Measurements from ENCODE around the gene EPOP. TPM values are rescaled to one million over a fixed set of nuclear protein-coding genes. Genes with fewer than 3 reads are reported as not detected.

EPOP gene
- total and polyA plus RNA-seq, 2 of the 8 experiments (the other 6 are each of a cell fraction or from before 2014, with no cell fraction given): 1.5 to 3.3 TPM

DNA sequence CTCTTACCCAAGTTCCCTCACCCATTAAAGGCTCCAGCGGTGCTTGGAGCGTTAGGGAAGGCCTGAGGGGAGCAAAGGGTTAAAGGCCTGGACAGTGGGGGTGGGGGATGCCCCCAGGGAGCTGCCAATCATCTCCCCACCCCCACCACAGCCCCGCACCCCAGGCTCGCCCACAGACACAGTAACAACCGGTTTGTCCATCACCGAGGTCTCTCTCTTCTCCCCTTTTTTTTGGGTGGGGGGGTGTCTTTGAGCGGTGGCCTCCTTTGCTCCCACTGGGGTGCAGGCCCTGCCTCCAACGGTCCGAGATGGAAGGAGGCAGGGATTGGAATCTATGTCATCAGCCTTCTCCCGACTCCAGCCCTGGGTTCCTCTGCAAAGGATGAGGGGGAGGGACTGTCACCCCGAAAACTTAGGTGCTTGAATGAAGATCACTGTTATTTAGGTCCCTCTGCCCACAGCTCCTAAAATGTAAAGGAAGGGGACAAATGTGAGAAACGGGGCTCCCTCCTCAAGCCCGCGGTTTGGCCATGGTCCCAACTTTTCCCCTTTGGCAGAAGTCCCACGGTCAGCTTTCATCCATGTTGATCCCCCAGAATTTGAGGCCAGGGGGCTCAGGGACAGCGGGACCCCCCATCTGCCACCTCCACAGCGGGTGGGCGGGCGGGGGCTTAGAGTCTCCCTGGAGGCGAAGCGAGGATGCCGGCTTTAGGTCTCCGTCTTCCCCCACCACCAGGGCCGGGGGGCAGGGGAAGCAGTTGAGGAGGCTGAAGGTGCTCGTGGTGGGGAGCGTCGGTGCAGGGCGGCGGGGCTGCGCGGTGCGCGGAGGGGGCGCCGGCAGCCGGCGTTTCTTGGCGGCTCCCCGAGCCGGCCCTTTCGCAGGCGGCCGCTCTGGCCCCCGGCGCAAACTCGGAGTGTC lies 1.7 kb downstream of the EPOP start:
- Histone ChIP-seq H3K4me1 (replicated peaks in 1 of 4; ENCODE audit: control insufficient read depth in 3 of 4, insufficient read depth in 4 of 4, low read length in 3 of 4) (peaks cover 4 to 43% (median 20%) of the 10 kb centered on the region in 4 experiments), H4K20me1 (replicated peaks in 1 of 2; ENCODE audit: control insufficient read depth in 1 of 2, insufficient read depth in 2 of 2, low read length in 2 of 2) (peaks cover 0 to 10% of the 10 kb centered on the region in 2 experiments), H3K23me2 (ENCODE audit: low read depth, low read length) (peaks cover 11% of the 10 kb centered on the region), H4K5ac (ENCODE audit: insufficient read length, low read depth, low read length) (no peak overlapping the region), H3K56ac (replicated peaks; ENCODE audit: insufficient read length, low read depth, low read length) (no peak overlapping the region), H3K4me2 (ENCODE audit: insufficient read depth in 1 of 2, low read depth in 2 of 2, low read length in 2 of 2) (peak overlapping the region; percentile 86 to 94), H3K4me3 (ENCODE audit: extremely low read depth in 1 of 4, insufficient read depth in 2 of 4, low read depth in 3 of 4, low read length in 4 of 4) (peak overlapping the region; percentile 45 to 71 (median 56)), H2BK120ac (replicated peaks; ENCODE audit: low read depth, low read length) (no peak overlapping the region), H2BK15ac (ENCODE audit: low read length) (no peak overlapping the region), H3K4ac (replicated peaks; ENCODE audit: insufficient read length, low read depth, low read length) (no peak overlapping the region), H4K91ac (replicated peaks; ENCODE audit: insufficient read length, low read length) (no peak overlapping the region), H2AFZ (ENCODE audit: low read length) (no peak overlapping the region), H3K23ac (ENCODE audit: insufficient read length) (no peak overlapping the region), H3K36me3 (ENCODE audit: control insufficient read depth in 2 of 4, insufficient read depth in 4 of 4, low read length in 3 of 4) (no peaks in the 10 kb centered on the region; a peak in 1 of 8 replicates), H2BK20ac (ENCODE audit: low read length) (peak overlapping the region; percentile 93; the same call in 1 of the 2 replicates), H4K8ac (ENCODE audit: extremely low read depth, insufficient read depth, low read length) (no peak overlapping the region), H3K79me1 (ENCODE audit: low read depth, low read length) (no peaks in the 10 kb centered on the region), H2BK12ac (ENCODE audit: low read depth, low read length) (no peak overlapping the region), H2AK5ac (ENCODE audit: low read depth, low read length) (no peak overlapping the region), H3K27ac (ENCODE audit: low read depth, low read length) (no peak overlapping the region), H2BK5ac (ENCODE audit: low read depth, low read length) (peak overlapping the region; percentile 19; the same call in 1 of the 2 replicates), H3K27me3 (replicated peaks in 1 of 4; ENCODE audit: control insufficient read depth in 3 of 4, extremely low read depth in 1 of 4, insufficient read depth in 3 of 4, low read length in 3 of 4) (peaks cover 52 to 89% (median 85%) of the 10 kb centered on the region in 4 experiments), H3K9me3 (ENCODE audit: insufficient read depth in 2 of 2, low read depth in 1 of 2, low read length in 1 of 2) (no peaks in the 10 kb centered on the region), H3K79me2 (ENCODE audit: control insufficient read depth in 1 of 2, insufficient read depth in 2 of 2, low read length in 2 of 2) (no peaks in the 10 kb centered on the region), H3K9ac (replicated peaks in 1 of 4; ENCODE audit: extremely low read depth in 1 of 4, low read depth in 3 of 4, low read length in 3 of 4) (no peak overlapping the region; a peak in 2 of 7 replicates), H3K14ac (ENCODE audit: insufficient read length) (no peak overlapping the region), H3K18ac (ENCODE audit: extremely low read depth, low read length) (peak overlapping the region; percentile 75)
- DNase-seq (ENCODE audit: low read depth in 1 of 2, low spot score in 2 of 2): peak in 1 of 2 experiments; percentile 71
- ChIA-PET CTCF (ENCODE audit: partially characterized antibody) (interaction anchor here (0.5 to 29.5 kb wide), 6 partner anchors 58 to 115 kb away, joined by 3 to 795 read pairs (median 5); partner anchors contain the start of gene SRCIN1), POLR2A (ENCODE audit: partially characterized antibody) (interaction anchor here (0.7 to 3.0 kb wide), 5 partner anchors 18 to 114 kb away, joined by 3 to 17 read pairs (median 11); partner anchors contain the start of gene MLLT6)
- 2% methylated on average over 22 of the region's 46 CpGs; no CpG with 5 or more reads in 1 of the 2 experiments for whole genome bisulfite sequencing, 2 experiments (ENCODE audit: extremely low coverage in 1 of 2, insufficient coverage in 1 of 2, insufficient read length in 1 of 2, insufficient replicate concordance in 2 of 2, low coverage in 1 of 2, low lambda C conversion rate in 2 of 2, missing lambda C conversion rate in 1 of 2)
- no peak for FAIRE-seq
- TF ChIP-seq TAF1 (IDR thresholded peaks at IDR 0.05; ENCODE audit: low read depth, low read length): 0 out of 2 replicates have a peak, but pooled peaks have one; percentile 4
- TF ChIP-seq KDM1A (IDR thresholded peaks at IDR 0.05; ENCODE audit: borderline replicate concordance, low read length): peak; percentile 50; the same call in 1 of the 2 replicates
- TF ChIP-seq, protein P1, sequence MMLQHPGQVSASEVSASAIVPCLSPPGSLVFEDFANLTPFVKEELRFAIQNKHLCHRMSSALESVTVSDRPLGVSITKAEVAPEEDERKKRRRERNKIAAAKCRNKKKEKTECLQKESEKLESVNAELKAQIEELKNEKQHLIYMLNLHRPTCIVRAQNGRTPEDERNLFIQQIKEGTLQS (IDR thresholded peaks at IDR 0.05; ENCODE audit: insufficient read depth, low read depth, low read length): no peak
- peak; percentile 23 for TF ChIP-seq ASH2L (IDR thresholded peaks at IDR 0.05; ENCODE audit: low read length)
- TF ChIP-seq CBX8 (IDR thresholded peaks at IDR 0.05; ENCODE audit: borderline replicate concordance, low read depth, low read length): no peak
- peak; percentile 10 for TF ChIP-seq RNF2 (IDR thresholded peaks at IDR 0.05; ENCODE audit: borderline replicate concordance, low read depth, low read length, missing control alignments, poor library complexity, severe bottlenecking)
